ENCODE measurements around the gene IQSEC2.

The IQSEC2 gene

GRCh38 chrX:53224860-53225797 lies 56.3 kb downstream of the IQSEC2 start, which contains the start of gene KDM5C:
Gene KDM5C (minus strand): TSS chrX:53225207. CDS start chrX:53224889, 318 bp downstream.
- Mint-ChIP-seq H3K4me3 (peak within 1 kb of the TSS; percentile 92), H3K27me3 (no peaks in the 10 kb centered on the region), H3K27ac (peak within 1 kb of the TSS; percentile 99), H3K4me1 (peaks cover 38% of the 10 kb centered on the region), H3K9me3 (no peaks in the 10 kb centered on the region), H3K36me3 (ENCODE audit: low read depth) (peaks cover 22% of the 10 kb centered on the region)
- ATAC-seq, result peak; percentile 60
- DNase-seq, result peak; percentile 81

- peak; percentile 68 for ATAC-seq
- peak overlapping the region; percentile 99 for H3K27ac Mint-ChIP-seq
- peak overlapping the region; percentile 92 for H3K4me3 Mint-ChIP-seq
- peaks cover 22% of the 10 kb centered on the region for H3K36me3 Mint-ChIP-seq (ENCODE audit: low read depth)
- peaks cover 40% of the 10 kb centered on the region for H3K4me1 Mint-ChIP-seq
- no peaks in the 10 kb centered on the region for H3K9me3 Mint-ChIP-seq
- H3K27me3 Mint-ChIP-seq, result no peaks in the 10 kb centered on the region
- peak; percentile 13 for DNase-seq
These were observed 57.2 kb downstream of the IQSEC2 start for GRCh38 chrX:53223955-53224859.

- Mint-ChIP-seq H3K4me3 (peak overlapping the region; percentile 92), H3K36me3 (ENCODE audit: low read depth) (peaks cover 27% of the 10 kb centered on the region), H3K9me3 (no peaks in the 10 kb centered on the region), H3K4me1 (peaks cover 40% of the 10 kb centered on the region), H3K27ac (peak overlapping the region; percentile 99), H3K27me3 (no peaks in the 10 kb centered on the region)
- no peak for ATAC-seq
- no peak for DNase-seq
These were observed 58.2 kb downstream of the IQSEC2 start for GRCh38 chrX:53223068-53223693.
